GM19397 (cell line): ENCODE data around the gene GSG1L.
"Not testable (repeated sequence)": the region's sequence is repeated elsewhere in the genome, so short reads cannot be mapped to it uniquely, and the experiment has no call there.

Experiments used
- ATAC-seq: cut with Tn5 transposase; IDR thresholded peaks from one replicate; pipeline ENCODE4 v1.9.1; 2021; ENCODE audit warnings: mild to moderate bottlenecking, moderate library complexity; ENCODE audit not compliant: unreplicated experiment

The GSG1L gene

GRCh38 chr16:27985981-27986380 lies 77.5 kb downstream of the GSG1L start:
- no peak for ATAC-seq

- no peak for ATAC-seq
These were observed 79.4 kb downstream of the GSG1L start for GRCh38 chr16:27984121-27984520.

- no peak for ATAC-seq
These were observed 80.3 kb downstream of the GSG1L start for GRCh38 chr16:27983244-27983643.

- no peak for ATAC-seq
These were observed 81.3 kb downstream of the GSG1L start for GRCh38 chr16:27982184-27982583.

- no peak for ATAC-seq
These were observed 82.4 kb downstream of the GSG1L start for GRCh38 chr16:27980919-27981700.

GRCh38 chr16:27980076-27980775 lies 83.3 kb downstream of the GSG1L start:
- no peak for ATAC-seq

- ATAC-seq, result not testable (repeated sequence)
These were observed 83.8 kb downstream of the GSG1L start for GRCh38 chr16:27979668-27980067.

- no peak for ATAC-seq
These were observed 84.6 kb downstream of the GSG1L start for GRCh38 chr16:27978876-27979275.

GRCh38 chr16:27977966-27978365 lies 85.5 kb downstream of the GSG1L start:
- ATAC-seq, result no peak

- no peak for ATAC-seq
These were observed 86.5 kb downstream of the GSG1L start for GRCh38 chr16:27976990-27977389.

GRCh38 chr16:27974896-27975540 lies 88.5 kb downstream of the GSG1L start:
- no peak for ATAC-seq

GRCh38 chr16:27973678-27974077 lies 89.8 kb downstream of the GSG1L start:
- no peak for ATAC-seq

GRCh38 chr16:27972500-27972899 lies 91.0 kb downstream of the GSG1L start:
- no peak for ATAC-seq

GRCh38 chr16:27969574-27969973 lies 93.9 kb downstream of the GSG1L start:
- no peak for ATAC-seq

GRCh38 chr16:27967169-27967568 lies 96.3 kb downstream of the GSG1L start:
- ATAC-seq, result no peak

GRCh38 chr16:27966756-27967155 lies 96.8 kb downstream of the GSG1L start:
- ATAC-seq, result no peak

- no peak for ATAC-seq
These were observed 97.7 kb downstream of the GSG1L start for GRCh38 chr16:27965801-27966200.

GRCh38 chr16:27963471-27963965 lies 100.0 kb downstream of the GSG1L start:
- no peak for ATAC-seq

- ATAC-seq, result no peak
These were observed 101.3 kb downstream of the GSG1L start for GRCh38 chr16:27962197-27962596.

- ATAC-seq, result no peak
These were observed 102.3 kb downstream of the GSG1L start for GRCh38 chr16:27961296-27961620.

- ATAC-seq, result no peak
These were observed 102.8 kb downstream of the GSG1L start for GRCh38 chr16:27960619-27961295.
